ENCODE data around the gene PBX4.

Gene PBX4

GRCh38 chr19:19642506-19643157 lies 24.1 kb upstream of the PBX4 start:
- DNase-seq (ENCODE audit: insufficient read length, low spot score) (peak; percentile 61), FAIRE-seq (peak; percentile 94)

GRCh38 chr19:19637523-19638251 lies 19.2 kb upstream of the PBX4 start:
- TF ChIP-seq PAX5 (IDR thresholded peaks at IDR 0.05; ENCODE audit: insufficient read depth, low read length, severe bottlenecking) (no peak), SPI1 (IDR thresholded peaks at IDR 0.05; ENCODE audit: low read depth, low read length) (no peak), TAF1 (IDR thresholded peaks at IDR 0.05; ENCODE audit: low read depth, low read length) (no peak), POLR2AphosphoS5 (IDR thresholded peaks at IDR 0.05; ENCODE audit: low read depth, low read length) (no peak), POLR2A (IDR thresholded peaks at IDR 0.05; ENCODE audit: low read depth, low read length) (no peak), POU2F2 (IDR thresholded peaks at IDR 0.05; ENCODE audit: low read depth, low read length) (no peak)
- no peak for FAIRE-seq

More at GRCh38 chr19:19642506-19643157, 24.1 kb upstream of the PBX4 start:
- no peak for TF ChIP-seq PAX5 (IDR thresholded peaks at IDR 0.05; ENCODE audit: insufficient read depth, low read length, severe bottlenecking)
- 0 out of 2 replicates have a peak, but pooled peaks have one; percentile 18 for TF ChIP-seq POU2F2 (IDR thresholded peaks at IDR 0.05; ENCODE audit: low read depth, low read length)
- TF ChIP-seq POLR2AphosphoS5 (IDR thresholded peaks at IDR 0.05; ENCODE audit: low read depth, low read length), result peak; percentile 57; the same call in 1 of the 2 replicates
- TF ChIP-seq TAF1 (IDR thresholded peaks at IDR 0.05; ENCODE audit: low read depth, low read length), result no peak; the same call in 1 of the 2 replicates
- peak; percentile 52; the same call in 1 of the 2 replicates for TF ChIP-seq POLR2A (IDR thresholded peaks at IDR 0.05; ENCODE audit: low read depth, low read length)

GRCh38 chr19:19637186-19637522 lies 18.7 kb upstream of the PBX4 start:
- no peak for DNase-seq (ENCODE audit: insufficient read length, low spot score)
- TF ChIP-seq SPI1 (IDR thresholded peaks at IDR 0.05; ENCODE audit: low read depth, low read length), result no peak
- no peak for TF ChIP-seq PAX5 (IDR thresholded peaks at IDR 0.05; ENCODE audit: insufficient read depth, low read length, severe bottlenecking)
- no peak for TF ChIP-seq TAF1 (IDR thresholded peaks at IDR 0.05; ENCODE audit: low read depth, low read length)
- TF ChIP-seq POLR2AphosphoS5 (IDR thresholded peaks at IDR 0.05; ENCODE audit: low read depth, low read length), result no peak
- no peak for TF ChIP-seq POLR2A (IDR thresholded peaks at IDR 0.05; ENCODE audit: low read depth, low read length)
- TF ChIP-seq POU2F2 (IDR thresholded peaks at IDR 0.05; ENCODE audit: low read depth, low read length), result no peak
- FAIRE-seq, result no peak

More at GRCh38 chr19:19637523-19638251, 19.2 kb upstream of the PBX4 start:
- DNase-seq (ENCODE audit: insufficient read length, low spot score), result no peak

GRCh38 chr19:19636573-19637185 lies 18.2 kb upstream of the PBX4 start:
- DNase-seq (ENCODE audit: insufficient read length, low spot score), result no peak
- no peak for FAIRE-seq

DNA sequence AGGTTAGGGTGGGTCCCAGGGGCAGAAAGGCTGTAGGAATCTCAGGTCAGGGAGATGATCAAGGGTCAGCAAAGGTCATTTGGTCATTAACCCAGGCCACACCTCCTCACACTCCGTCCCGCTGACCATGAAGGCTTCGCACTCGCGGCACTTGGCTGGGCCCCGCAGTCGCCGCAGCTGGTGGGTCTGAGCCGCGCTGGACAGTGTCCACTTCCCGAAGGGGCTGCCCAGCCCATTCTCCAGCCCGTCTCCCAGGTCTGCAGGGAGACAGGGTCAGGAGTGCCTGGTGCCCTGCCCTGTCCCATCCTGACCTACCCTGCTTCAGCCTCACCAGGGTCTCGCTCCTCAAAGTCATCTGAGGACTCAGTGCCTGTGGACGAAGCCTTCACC lies 16.8 kb upstream of the PBX4 start:
- no peak for DNase-seq (ENCODE audit: insufficient read length, low spot score)
- TF ChIP-seq POLR2AphosphoS5 (IDR thresholded peaks at IDR 0.05; ENCODE audit: low read depth, low read length) (no peak), PAX5 (IDR thresholded peaks at IDR 0.05; ENCODE audit: insufficient read depth, low read length, severe bottlenecking) (no peak), TAF1 (IDR thresholded peaks at IDR 0.05; ENCODE audit: low read depth, low read length) (no peak), POU2F2 (IDR thresholded peaks at IDR 0.05; ENCODE audit: low read depth, low read length) (no peak), POLR2A (IDR thresholded peaks at IDR 0.05; ENCODE audit: low read depth, low read length) (no peak), SPI1 (IDR thresholded peaks at IDR 0.05; ENCODE audit: low read depth, low read length) (no peak)
- FAIRE-seq, result no peak

More at GRCh38 chr19:19636573-19637185, 18.2 kb upstream of the PBX4 start:
- TF ChIP-seq POLR2AphosphoS5 (IDR thresholded peaks at IDR 0.05; ENCODE audit: low read depth, low read length), result no peak
- no peak for TF ChIP-seq POU2F2 (IDR thresholded peaks at IDR 0.05; ENCODE audit: low read depth, low read length)
- TF ChIP-seq SPI1 (IDR thresholded peaks at IDR 0.05; ENCODE audit: low read depth, low read length), result no peak

- no peak for FAIRE-seq
- no peak for DNase-seq (ENCODE audit: insufficient read length, low spot score)
- no peak for TF ChIP-seq SPI1 (IDR thresholded peaks at IDR 0.05; ENCODE audit: low read depth, low read length)
Observed at GRCh38 chr19:19634516-19635312, 16.2 kb upstream of the PBX4 start.

DNA sequence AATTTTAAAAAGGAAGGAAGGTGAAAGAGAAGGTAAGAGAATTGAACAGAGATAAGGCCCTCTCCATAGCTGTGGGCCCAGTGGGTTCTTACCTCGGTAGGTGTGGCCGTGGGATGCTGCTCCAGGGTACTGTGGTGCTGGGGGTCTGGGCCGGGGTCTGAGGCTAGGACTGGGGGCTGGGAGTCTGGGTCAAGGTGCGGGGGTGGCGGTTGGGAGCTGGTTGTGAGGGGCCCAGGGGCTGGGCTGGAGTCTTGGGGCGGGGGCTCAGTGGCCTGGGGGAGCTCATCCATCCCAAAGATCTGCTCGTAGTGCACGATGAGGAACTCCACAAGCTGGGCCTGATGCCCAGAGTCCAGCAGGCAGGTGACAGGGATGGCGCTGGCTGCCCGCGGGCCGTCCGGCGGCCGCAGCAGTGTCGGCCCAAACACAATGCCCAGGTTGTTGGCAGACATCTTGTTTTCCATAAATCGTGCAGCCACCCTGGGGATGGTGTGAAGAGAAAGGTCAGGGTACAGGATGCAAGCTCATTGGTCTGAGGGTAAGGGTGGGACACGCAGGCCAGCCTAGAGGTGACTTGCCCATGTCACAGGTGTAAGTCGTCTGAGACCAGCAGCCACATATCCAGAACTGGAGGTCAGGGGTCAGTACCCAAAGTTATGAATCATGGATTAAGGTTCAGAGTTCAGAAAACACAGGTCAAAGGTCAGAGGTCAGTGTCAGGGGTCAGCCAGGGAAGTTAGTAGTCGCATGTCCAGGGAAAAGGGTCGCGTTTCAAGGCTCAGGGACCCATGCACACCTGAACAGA lies 15.4 kb upstream of the PBX4 start:
- TF ChIP-seq PAX5 (IDR thresholded peaks at IDR 0.05; ENCODE audit: insufficient read depth, low read length, severe bottlenecking), result no peak
- no peak for FAIRE-seq
- DNase-seq (ENCODE audit: insufficient read length, low spot score), result no peak

DNA sequence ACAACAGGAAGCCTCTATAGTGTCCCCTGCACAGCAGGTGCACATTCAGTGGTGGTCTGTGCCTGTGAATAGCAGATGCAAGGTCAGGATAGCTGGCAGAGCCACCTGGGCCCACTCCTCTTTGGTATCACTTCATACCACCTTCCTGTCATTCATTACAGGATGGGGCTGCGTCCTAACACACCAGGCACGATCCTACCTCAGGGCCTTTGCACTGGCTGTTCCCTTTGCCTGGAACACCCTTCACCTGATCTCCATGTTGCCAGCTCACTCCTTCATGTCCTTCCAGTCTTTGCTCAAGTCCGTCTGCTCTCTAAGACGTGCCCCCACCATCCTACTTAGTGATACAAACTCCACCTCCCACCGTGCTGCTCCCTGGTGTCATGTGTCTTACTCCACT lies 14.2 kb upstream of the PBX4 start:
- TF ChIP-seq POLR2AphosphoS5 (IDR thresholded peaks at IDR 0.05; ENCODE audit: low read depth, low read length), result peak; percentile 49; the same call in 1 of the 2 replicates
- TF ChIP-seq POLR2A (IDR thresholded peaks at IDR 0.05; ENCODE audit: low read depth, low read length), result no peak
- FAIRE-seq, result no peak
- no peak for DNase-seq (ENCODE audit: insufficient read length, low spot score)

GRCh38 chr19:19631346-19631745 lies 12.9 kb upstream of the PBX4 start:
- TF ChIP-seq POLR2A (IDR thresholded peaks at IDR 0.05; ENCODE audit: low read depth, low read length), result no peak
- no peak for TF ChIP-seq TAF1 (IDR thresholded peaks at IDR 0.05; ENCODE audit: low read depth, low read length)
- no peak for TF ChIP-seq POLR2AphosphoS5 (IDR thresholded peaks at IDR 0.05; ENCODE audit: low read depth, low read length)
- TF ChIP-seq SPI1 (IDR thresholded peaks at IDR 0.05; ENCODE audit: low read depth, low read length), result no peak
- TF ChIP-seq POU2F2 (IDR thresholded peaks at IDR 0.05; ENCODE audit: low read depth, low read length), result no peak
- TF ChIP-seq PAX5 (IDR thresholded peaks at IDR 0.05; ENCODE audit: insufficient read depth, low read length, severe bottlenecking), result no peak
- no peak for FAIRE-seq
- no peak for DNase-seq (ENCODE audit: insufficient read length, low spot score)
